Activated B cell treated with CpG ODN at 0.5 μM for 24 hours (primary cell): ENCODE data around the gene ABHD16A. TPM values are rescaled to one million over a fixed set of nuclear protein-coding genes. Genes with fewer than 3 reads are reported as not detected.

Source experiments
- ATAC-seq: fragments of 200-7000 bp; cut with Tn5 transposase; one replicate; pipeline ENCODE4 v1.10.0; 2021; ENCODE audit warnings: low read depth, mild to moderate bottlenecking, moderate library complexity
- CTCF ChIA-PET: fragments of 350-600 bp; sonication (Branson Sonifier 250); formaldehyde crosslinking; loops from one replicate; lab custom pipeline; 2021; ENCODE audit warnings: antibody characterized with exemption; lab: Charles Lee
- POLR2A ChIA-PET: fragments of 350-600 bp; sonication (Branson Sonifier 250); formaldehyde crosslinking; loops from one replicate; lab custom pipeline; 2021; ENCODE audit warnings: antibody characterized with exemption; lab: Charles Lee
- DNase-seq: peaks from one replicate; pipeline ENCODE4 v3.0.0; 2022
- H3K27ac Mint-ChIP-seq: one replicate; pipeline ENCODE4 v1.8.0; 2020; ENCODE audit warnings: mixed read lengths
- H3K27me3 Mint-ChIP-seq: one replicate; pipeline ENCODE4 v1.8.0; 2021; ENCODE audit warnings: mixed read lengths
- H3K36me3 Mint-ChIP-seq: one replicate; pipeline ENCODE4 v1.8.0; 2021; ENCODE audit warnings: low read depth, mixed read lengths
- H3K4me1 Mint-ChIP-seq: one replicate; pipeline ENCODE4 v1.8.0; 2021; ENCODE audit warnings: mixed read lengths
- H3K4me3 Mint-ChIP-seq: one replicate; pipeline ENCODE4 v1.8.0; 2020; ENCODE audit warnings: mild to moderate bottlenecking, mixed read lengths
- H3K9me3 Mint-ChIP-seq: one replicate; pipeline ENCODE4 v1.8.0; 2020; ENCODE audit warnings: mixed read lengths
- CTCF ChIP-seq: fragments of 200-600 bp; IDR thresholded peaks from one replicate; pipeline ENCODE4 v1.8.0; 2022; ENCODE audit warnings: antibody characterized with exemption, mild to moderate bottlenecking
- intact Hi-C: fragments of 100-400 bp; cut with micrococcal nuclease; formaldehyde crosslinking; loops from one replicate; pipeline ENCODE4 v1.15.1; 2024
- total RNA-seq: library from RNA; stranded (reverse); gene quantifications from 2 replicates; pipeline ENCODE4 v1.2.3, GENCODE V29; 2022

Gene ABHD16A
- total RNA-seq, 1 donor from 2014 or later: 59.1 TPM

- Mint-ChIP-seq H3K9me3 (no peaks in the 10 kb centered on the region), H3K4me3 (peak within 1 kb of the TSS; percentile 93), H3K27me3 (no peaks in the 10 kb centered on the region), H3K4me1 (peaks cover 51% of the 10 kb centered on the region), H3K27ac (peak within 1 kb of the TSS; percentile 94), H3K36me3 (peaks cover 30% of the 10 kb centered on the region)
- ATAC-seq: peak; percentile 80
- ChIA-PET POLR2A (interaction anchor here (0.6 to 7.5 kb wide), 26 partner anchors 10 to 1022 kb away, joined by 3 to 131 read pairs (median 6); partner anchors contain the start of genes ABHD16A, BAG6, C6orf47 and CSNK2B), CTCF (interaction anchor here (0.6 to 2.9 kb wide), 11 partner anchors 10 to 1673 kb away, joined by 3 to 14 read pairs (median 5); partner anchors contain the start of genes LSM2 and VARS1)
- DNase-seq: peak; percentile 90
- no peak for TF ChIP-seq CTCF
- intact Hi-C loops: loop anchor here (1.0 to 10.0 kb wide), 6 partner anchors 13 to 245 kb away; partner anchors contain the start of genes BAG6, MICB, PRRC2A and VARS1
These were observed 36.7 kb upstream of the ABHD16A start, which contains the start of gene MSH5 for GRCh38 chr6:31739639-31740396. Gene MSH5, plus strand, starts transcription at chr6:31740005. Its CDS starts 462 bp downstream, at chr6:31740467.

- peak; percentile 16 for ATAC-seq
- H3K36me3 Mint-ChIP-seq: peaks cover 39% of the 10 kb centered on the region
- H3K4me3 Mint-ChIP-seq: peak overlapping the region; percentile 92
- DNase-seq: no peak
- H3K4me1 Mint-ChIP-seq: peaks cover 66% of the 10 kb centered on the region
- no peaks in the 10 kb centered on the region for H3K27me3 Mint-ChIP-seq
- peak overlapping the region; percentile 94 for H3K27ac Mint-ChIP-seq
- TF ChIP-seq CTCF: no peak
- intact Hi-C loops: loop anchor here (1.0 to 10.0 kb wide), 5 partner anchors 35 to 243 kb away; partner anchors contain the start of genes ABHD16A, MICB, PRRC2A and VARS1
- ChIA-PET CTCF (interaction anchor here (1.2 to 1.5 kb wide), 8 partner anchors 9 to 124 kb away, joined by 3 to 7 read pairs (median 4); partner anchors contain the start of genes DDAH2, HSPA1A, HSPA1L and NEU1), POLR2A (interaction anchor here (0.6 to 7.5 kb wide), 30 partner anchors 11 to 1579 kb away, joined by 3 to 131 read pairs (median 5); partner anchors contain the start of genes ABHD16A, BAG6, DDAH2 and DXO)
- no peaks in the 10 kb centered on the region for H3K9me3 Mint-ChIP-seq
These were observed 35.2 kb upstream of the ABHD16A start for GRCh38 chr6:31737991-31738979.

- Mint-ChIP-seq H3K4me3 (peak overlapping the region; percentile 92), H3K36me3 (peaks cover 45% of the 10 kb centered on the region), H3K27me3 (no peaks in the 10 kb centered on the region), H3K27ac (peak overlapping the region; percentile 94), H3K9me3 (no peaks in the 10 kb centered on the region), H3K4me1 (peaks cover 70% of the 10 kb centered on the region)
- ChIA-PET CTCF (interaction anchor here (1.2 to 1.8 kb wide), 7 partner anchors 8 to 125 kb away, joined by 3 to 7 read pairs (median 4); partner anchors contain the start of genes DDAH2, HSPA1A, HSPA1L and NEU1), POLR2A (interaction anchor here (0.5 to 7.5 kb wide), 26 partner anchors 10 to 1580 kb away, joined by 3 to 131 read pairs (median 4); partner anchors contain the start of genes ABHD16A, BAG6, DDAH2 and DXO)
- intact Hi-C loops: loop anchor here (5.0 to 10.0 kb wide), 2 partner anchors 115 to 243 kb away; partner anchors contain the start of genes MICB and PRRC2A
- no peak for DNase-seq
- no peak for TF ChIP-seq CTCF
- no peak for ATAC-seq
These were observed 34.3 kb upstream of the ABHD16A start for GRCh38 chr6:31737315-31737990.

- Mint-ChIP-seq H3K4me3 (peak overlapping the region; percentile 92), H3K27me3 (no peaks in the 10 kb centered on the region), H3K4me1 (peaks cover 74% of the 10 kb centered on the region), H3K36me3 (peaks cover 48% of the 10 kb centered on the region), H3K9me3 (no peaks in the 10 kb centered on the region), H3K27ac (peak overlapping the region; percentile 94)
- intact Hi-C loops: loop anchor here (5.0 to 10.0 kb wide), 2 partner anchors 115 to 242 kb away; partner anchors contain the start of genes MICB and PRRC2A
- CTCF ChIA-PET: interaction anchor here (1.0 to 1.8 kb wide), 5 partner anchors 9 to 96 kb away, joined by 3 to 7 read pairs (median 3); no protein-coding TSS in a partner anchor
- TF ChIP-seq CTCF: no peak
- DNase-seq (no peak), ATAC-seq (no peak)
- POLR2A ChIA-PET: interaction anchor here (0.5 to 7.5 kb wide), 22 partner anchors 9 to 235 kb away, joined by 3 to 131 read pairs (median 6); partner anchors contain the start of genes ABHD16A, BAG6, DDAH2 and DXO
These were observed 33.7 kb upstream of the ABHD16A start for GRCh38 chr6:31736768-31737314.
